NOMO-1 (cell line): Measurements from ENCODE around the gene CASP5.
A peak's percentile ranks its signal among the peaks of the same experiment; 100 is the strongest.
"Not testable (repeated sequence)": the region's sequence is repeated elsewhere in the genome, so short reads cannot be mapped to it uniquely, and the experiment has no call there.

ENCODE experiments used
- DNase-seq, 2 experiments: peaks; one replicate each; lab custom pipeline; 2025; ENCODE audit not compliant: unreplicated experiment in 2 of 2; lab: John Stamatoyannopoulos, UW

The CASP5 gene

GRCh38 chr11:105034388-105034787 is 11.4 kb upstream of the CASP5 start:
- not testable (repeated sequence) for DNase-seq

DNA sequence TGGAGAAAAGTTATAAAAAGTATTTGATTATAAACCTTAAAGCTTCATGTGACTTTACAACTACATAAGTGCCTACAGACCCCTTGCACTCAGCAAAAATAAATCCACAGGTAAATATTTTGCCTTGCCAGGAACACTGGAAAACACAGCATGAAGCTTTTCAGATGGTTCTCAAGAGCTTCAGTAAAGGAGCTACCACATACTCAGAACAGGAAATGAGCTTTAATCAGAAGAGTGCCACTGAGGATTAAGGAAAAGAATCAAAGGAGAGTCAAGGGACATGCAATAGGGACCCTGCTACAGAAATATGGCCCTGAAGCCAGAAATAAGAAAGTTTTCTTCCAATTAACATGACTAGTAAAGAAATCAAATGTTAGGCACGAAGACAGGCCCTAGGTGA is 10.8 kb upstream of the CASP5 start:
- DNase-seq: no peak

DNA sequence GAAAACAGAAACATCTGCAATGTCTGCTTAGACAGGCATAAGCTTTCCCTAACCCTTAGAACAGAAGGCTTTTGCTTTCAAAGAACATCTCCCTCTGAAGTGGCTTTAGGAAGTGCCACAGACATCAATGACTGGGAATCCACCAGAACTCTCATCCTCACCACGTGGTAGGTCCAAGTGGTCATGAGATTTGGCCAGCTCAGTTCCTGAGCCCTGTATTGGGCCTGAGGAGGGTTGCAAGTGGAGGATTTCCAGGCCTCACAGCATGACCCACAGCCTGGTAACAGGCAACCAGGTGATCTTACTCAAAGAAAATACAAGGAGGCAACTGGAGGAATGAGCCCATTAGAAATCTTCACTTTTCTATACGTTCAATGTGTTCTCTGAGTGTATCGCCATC is 10.4 kb upstream of the CASP5 start:
- DNase-seq: no peak

- peak; percentile 18 to 59 for DNase-seq
Observed at GRCh38 chr11:105032495-105032894, 9.5 kb upstream of the CASP5 start.

- DNase-seq: peak in 1 of 2 experiments; percentile 16
Observed at GRCh38 chr11:105027678-105028077, 4.7 kb upstream of the CASP5 start.

GRCh38 chr11:105024394-105024793 is 1.4 kb upstream of the CASP5 start:
- DNase-seq: no peak

- no peak for DNase-seq
Observed at GRCh38 chr11:105022527-105022926, 441 bp downstream of the CASP5 start.

DNA sequence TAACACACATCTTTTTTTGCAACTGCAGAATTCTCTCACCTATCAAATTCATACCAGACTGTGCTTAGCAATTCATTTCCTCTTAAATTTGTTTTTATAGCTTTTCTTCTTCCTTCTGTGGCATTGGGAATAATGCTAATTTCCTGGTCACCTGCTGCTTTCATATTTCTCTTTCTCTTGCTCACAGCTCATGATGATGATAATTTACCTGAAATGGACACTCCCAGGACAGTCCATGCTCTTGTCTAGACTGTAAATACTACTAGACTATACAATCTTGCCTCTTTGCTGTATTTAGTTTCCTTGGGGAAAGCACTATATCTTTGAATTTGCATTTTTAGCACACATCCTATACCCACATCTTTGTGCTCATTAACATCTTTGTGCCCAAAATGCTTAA is 15.5 kb downstream of the CASP5 start:
- no peak for DNase-seq

DNA sequence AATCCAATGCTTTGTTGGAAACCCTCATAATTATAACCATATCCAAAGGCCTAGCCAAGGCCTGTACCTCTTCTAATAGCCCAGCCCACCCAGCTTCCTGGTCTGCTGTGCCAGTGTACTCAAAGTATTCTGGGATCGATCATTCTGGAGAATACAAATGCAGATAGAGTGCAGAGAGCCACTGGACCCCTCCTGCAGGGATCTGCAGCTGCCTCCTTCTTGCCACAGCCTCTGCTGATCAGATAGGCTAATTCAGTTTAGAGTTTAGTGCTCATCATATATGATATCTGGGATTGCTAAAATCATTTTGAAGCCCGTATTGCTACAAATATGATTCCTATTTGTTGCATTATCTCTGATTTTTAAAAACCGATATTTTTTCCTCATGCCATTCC is 17.5 kb downstream of the CASP5 start:
- no peak for DNase-seq

- no peak for DNase-seq
Observed at GRCh38 chr11:105004021-105004420, 18.9 kb downstream of the CASP5 start.

GRCh38 chr11:105003151-105003550 is 19.8 kb downstream of the CASP5 start:
- no peak for DNase-seq

GRCh38 chr11:105000797-105001196 is 22.2 kb downstream of the CASP5 start:
- DNase-seq: no peak

DNA sequence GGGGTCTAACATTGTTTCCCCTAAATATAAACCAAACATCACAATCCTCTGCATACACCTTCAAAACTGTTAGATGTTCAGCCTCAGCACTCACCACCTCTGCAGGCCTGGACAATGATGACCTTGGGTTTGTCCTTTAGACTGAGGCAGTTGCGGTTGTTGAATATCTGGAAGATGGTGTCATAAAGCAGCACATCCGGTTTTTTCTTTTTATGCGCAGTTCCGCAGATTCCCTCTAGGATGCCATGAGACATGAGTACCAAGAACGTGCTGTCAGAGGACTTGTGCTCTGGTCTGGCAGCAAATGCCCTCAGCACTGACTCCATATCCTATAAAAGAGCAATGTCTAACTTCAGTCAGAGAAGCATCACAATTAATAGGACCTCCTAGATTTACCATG is 22.8 kb downstream of the CASP5 start:
- DNase-seq: no peak

GRCh38 chr11:104999721-105000120 is 23.2 kb downstream of the CASP5 start:
- DNase-seq: no peak

DNA sequence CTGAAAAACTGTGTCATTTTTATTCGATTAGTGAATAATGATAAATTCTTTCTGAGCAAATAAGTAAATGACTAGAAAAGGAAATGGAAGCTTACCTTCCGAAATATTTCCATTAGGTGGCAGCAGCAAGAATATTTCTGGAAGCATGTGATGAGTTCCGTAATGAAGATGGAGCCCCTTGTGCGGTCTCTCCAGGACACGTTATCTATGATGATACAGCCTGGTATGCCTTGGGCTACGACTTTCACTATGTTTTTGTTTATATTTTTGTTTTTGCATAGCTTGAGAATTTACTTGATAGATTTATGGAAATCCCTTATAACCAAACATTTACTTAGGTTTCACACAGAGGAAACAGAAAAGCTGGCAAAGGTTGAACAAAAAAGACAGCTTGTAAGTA is 25.7 kb downstream of the CASP5 start:
- DNase-seq: peak in 1 of 2 experiments; percentile 3

DNA sequence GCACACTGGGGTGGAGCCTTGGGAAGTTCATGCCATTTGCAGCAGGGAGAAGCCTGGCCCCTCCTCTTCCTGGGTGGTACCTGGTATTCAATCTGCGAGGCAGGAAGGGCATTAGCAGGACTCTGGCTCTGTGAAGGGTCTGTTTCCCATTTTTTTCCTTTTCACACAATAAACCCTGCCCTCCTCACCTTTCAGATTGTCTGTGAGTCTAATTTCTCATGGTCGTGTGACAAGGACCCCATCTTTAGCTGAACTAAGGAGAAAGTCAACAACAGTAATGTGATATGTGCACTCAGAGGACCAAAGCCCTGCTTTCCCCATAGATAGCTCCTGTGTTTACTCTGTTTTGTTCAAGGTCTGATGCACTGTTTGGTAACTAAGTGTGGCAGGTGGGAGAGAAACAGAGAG is 28.0 kb downstream of the CASP5 start:
- no peak for DNase-seq

- no peak for DNase-seq
Observed at GRCh38 chr11:104992781-104993180, 30.2 kb downstream of the CASP5 start.

- no peak for DNase-seq
Observed at GRCh38 chr11:104991994-104992393, 31.0 kb downstream of the CASP5 start.

DNA sequence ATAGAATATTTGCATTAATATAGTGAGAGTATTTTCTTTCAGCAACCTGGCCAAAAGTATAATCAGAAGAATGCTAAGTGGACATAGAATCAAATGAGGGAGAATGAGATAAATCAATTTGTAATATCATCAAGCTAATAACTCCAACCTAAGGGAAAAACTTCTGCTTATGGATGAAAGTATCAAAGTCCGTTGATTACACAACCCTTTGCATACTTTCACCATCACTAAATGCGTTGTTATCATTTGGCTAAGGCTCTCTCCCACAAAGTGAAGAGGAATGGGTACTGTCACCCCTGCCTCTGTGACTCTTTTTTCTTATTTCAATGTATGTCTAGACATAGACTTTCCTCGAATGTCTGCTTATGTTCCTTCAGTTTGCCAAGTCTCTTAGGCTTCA is 38.2 kb downstream of the CASP5 start:
- no peak for DNase-seq

GRCh38 chr11:104979839-104980238 is 43.1 kb downstream of the CASP5 start:
- DNase-seq: no peak

- DNase-seq: no peak
Observed at GRCh38 chr11:104973616-104974015, 49.4 kb downstream of the CASP5 start.

GRCh38 chr11:104972924-104973323 is 50.0 kb downstream of the CASP5 start:
- not testable (repeated sequence) for DNase-seq

GRCh38 chr11:104970756-104971155 is 52.2 kb downstream of the CASP5 start:
- no peak for DNase-seq
